ENCODE measurements around the gene DTX1. TPM values are rescaled to one million over a fixed set of nuclear protein-coding genes. Genes with fewer than 3 reads are reported as not detected.
A peak's percentile ranks its signal among the peaks of the same experiment; 100 is the strongest.

DTX1 gene
- total RNA-seq, 1 donor: not detected

DNA sequence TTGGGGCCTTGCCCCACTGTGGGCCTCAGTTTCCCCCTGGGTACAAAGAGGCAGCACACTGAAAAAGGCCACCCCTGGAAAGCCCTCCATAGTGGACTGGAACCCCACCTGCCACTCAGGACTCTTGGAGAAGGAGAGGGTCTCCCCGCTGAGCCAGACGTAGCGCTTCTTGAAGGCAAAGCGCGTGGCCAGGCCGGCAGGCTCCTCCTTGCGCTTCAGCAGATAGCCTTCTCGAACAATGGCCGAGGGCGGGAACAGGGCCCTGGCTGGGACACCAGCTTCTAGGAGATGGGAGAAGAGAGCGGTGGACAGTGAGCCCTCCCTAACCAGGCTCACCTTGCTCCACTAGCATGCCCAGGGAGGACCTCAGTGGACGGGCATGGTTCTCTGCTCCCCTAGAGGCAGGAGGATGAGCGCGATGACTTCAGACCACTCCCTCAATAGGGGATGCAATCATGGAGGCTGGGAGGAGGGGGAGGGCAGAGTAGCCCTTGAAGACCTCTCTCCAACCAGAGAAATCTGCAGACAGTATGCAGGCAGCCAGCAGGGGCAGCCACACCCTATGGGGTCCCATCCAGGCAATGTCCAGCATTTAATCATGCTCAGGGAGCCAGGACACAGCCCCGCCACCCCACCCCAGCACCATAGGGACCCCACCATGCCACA, 49.2 kb downstream of the DTX1 start:
- TF ChIP-seq, protein P1, sequence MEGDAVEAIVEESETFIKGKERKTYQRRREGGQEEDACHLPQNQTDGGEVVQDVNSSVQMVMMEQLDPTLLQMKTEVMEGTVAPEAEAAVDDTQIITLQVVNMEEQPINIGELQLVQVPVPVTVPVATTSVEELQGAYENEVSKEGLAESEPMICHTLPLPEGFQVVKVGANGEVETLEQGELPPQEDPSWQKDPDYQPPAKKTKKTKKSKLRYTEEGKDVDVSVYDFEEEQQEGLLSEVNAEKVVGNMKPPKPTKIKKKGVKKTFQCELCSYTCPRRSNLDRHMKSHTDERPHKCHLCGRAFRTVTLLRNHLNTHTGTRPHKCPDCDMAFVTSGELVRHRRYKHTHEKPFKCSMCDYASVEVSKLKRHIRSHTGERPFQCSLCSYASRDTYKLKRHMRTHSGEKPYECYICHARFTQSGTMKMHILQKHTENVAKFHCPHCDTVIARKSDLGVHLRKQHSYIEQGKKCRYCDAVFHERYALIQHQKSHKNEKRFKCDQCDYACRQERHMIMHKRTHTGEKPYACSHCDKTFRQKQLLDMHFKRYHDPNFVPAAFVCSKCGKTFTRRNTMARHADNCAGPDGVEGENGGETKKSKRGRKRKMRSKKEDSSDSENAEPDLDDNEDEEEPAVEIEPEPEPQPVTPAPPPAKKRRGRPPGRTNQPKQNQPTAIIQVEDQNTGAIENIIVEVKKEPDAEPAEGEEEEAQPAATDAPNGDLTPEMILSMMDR (IDR thresholded peaks at IDR 0.05; ENCODE audit: insufficient read depth, low read length): no peak
- DNase-seq (ENCODE audit: low read depth): no peak
- H3K4me3 ChIP-seq (ENCODE audit: low read depth, low read length): no peak overlapping the region

DNA sequence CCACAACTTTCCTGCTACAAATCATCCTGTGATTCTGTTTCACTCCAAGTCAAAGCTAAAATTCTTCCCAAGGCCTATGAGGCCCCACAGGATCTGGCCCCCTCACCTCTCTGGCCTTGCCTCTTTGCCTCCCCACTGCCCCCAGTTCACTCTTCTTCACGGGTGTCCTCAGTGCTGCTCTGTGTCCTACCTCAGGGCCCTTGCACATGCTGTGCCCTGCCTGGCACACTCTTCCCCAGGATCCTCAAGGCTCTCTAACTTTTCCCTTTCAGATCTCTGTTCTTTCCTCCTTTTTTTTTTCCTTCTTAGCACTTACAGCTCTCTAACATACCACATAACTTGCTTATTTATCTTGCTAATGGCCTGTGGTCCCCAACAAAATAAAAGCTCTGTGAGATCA, 49.8 kb downstream of the DTX1 start:
- TF ChIP-seq, protein P1 (IDR thresholded peaks at IDR 0.05; ENCODE audit: insufficient read depth, low read length): no peak
- DNase-seq (ENCODE audit: low read depth): no peak
- H3K4me3 ChIP-seq (ENCODE audit: low read depth, low read length): no peak overlapping the region

DNA sequence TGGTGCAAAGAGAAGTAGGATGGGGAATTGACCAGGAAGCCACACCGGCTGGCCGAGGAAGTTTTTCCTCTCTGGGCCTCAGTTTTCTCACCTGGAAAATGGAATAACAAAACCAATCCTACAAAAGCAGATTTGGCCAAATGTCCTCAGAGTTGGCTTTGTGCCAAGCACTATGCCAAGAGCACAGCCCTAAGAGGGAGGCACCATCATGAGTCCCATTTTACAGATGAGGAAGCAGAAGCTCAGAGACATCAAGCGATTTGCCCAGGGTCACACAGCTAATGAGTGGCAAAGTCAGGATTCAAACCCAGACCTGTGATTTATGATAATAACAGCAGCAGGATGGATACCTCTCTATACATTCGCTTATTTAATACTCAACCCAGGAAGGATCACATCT, 51.8 kb downstream of the DTX1 start:
- no peak overlapping the region for H3K4me3 ChIP-seq (ENCODE audit: low read depth, low read length)
- TF ChIP-seq, protein P1 (IDR thresholded peaks at IDR 0.05; ENCODE audit: insufficient read depth, low read length): no peak
- peak; percentile 4 for DNase-seq (ENCODE audit: low read depth)

DNA sequence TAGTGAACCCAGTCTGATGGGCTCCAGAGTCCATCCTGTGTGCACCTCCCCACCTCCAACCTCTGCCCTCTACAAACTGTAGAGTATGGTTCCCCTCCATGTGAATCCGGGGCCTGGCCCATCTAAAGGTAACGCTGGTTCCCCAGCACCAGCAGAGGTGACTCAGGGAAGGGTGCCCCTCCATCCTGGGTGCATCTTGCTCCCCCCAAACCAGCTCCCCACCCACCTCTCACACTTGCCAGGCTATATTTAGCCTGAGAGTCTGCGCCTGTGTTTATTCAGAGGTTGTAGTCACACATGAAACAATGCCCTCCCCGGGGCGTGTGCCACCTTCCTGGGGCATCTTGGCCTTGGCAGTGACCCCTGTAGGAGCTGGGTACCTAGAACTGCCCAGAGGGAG, 52.8 kb downstream of the DTX1 start:
- H3K4me3 ChIP-seq (ENCODE audit: low read depth, low read length): no peak overlapping the region
- TF ChIP-seq, protein P1 (IDR thresholded peaks at IDR 0.05; ENCODE audit: insufficient read depth, low read length): no peak
- DNase-seq (ENCODE audit: low read depth): no peak

DNA sequence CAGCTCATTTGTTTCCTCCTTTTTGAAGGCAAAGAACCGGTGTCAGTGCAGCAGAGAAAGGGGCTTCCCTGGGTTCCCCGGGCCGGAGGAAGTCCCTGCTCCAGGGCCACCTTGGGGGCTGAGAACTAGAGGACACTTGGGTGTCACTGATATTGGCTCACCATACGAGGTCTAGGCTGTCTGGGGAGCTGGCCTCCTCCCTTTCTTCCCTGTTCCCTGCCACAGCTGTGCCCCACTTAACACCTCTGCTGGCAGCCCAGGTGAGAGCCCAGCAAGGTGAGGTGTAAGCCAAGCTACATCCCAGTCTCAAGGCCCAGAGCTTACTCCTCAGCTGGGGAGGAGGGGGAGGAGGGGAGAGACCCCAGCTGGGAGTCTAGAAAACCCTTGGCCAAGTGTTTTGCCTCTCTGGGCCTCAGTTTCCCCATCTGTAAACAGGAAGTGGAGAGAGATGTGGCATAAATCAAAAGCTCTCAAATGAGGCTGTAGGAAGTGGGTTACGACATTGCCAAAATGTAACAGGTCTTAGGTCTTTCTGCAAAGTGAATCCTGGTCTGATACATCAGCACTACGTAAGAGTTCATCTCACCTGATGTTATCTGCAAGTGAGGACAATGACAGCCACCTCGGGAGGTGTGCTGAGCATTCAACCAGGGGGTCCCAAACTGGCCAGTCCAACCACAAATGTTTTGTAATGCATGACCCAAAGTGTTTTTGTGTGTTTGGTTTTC, 53.5 kb downstream of the DTX1 start:
- TF ChIP-seq, protein P1 (IDR thresholded peaks at IDR 0.05; ENCODE audit: insufficient read depth, low read length): no peak
- no peak for DNase-seq (ENCODE audit: low read depth)
- no peak overlapping the region for H3K4me3 ChIP-seq (ENCODE audit: low read depth, low read length)

DNA sequence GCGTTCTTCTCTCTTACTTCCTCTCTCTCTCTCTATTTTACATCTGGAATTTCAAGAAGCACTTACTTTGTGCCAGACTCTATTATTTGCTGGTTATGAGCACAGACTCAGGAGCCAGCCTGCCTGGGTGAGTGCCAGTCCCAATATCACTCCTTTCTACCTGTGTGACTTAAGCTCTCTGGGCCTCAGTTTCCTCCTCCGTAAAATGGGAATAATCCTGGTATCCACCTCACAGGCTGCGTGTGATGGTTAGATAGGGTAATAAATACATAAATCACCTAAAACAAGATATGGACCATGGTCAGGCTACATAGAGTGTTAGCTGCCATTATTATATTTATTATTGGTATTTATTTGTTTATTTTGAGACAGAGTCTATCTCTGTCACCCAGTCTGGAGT, 54.7 kb downstream of the DTX1 start:
- H3K4me3 ChIP-seq (ENCODE audit: low read depth, low read length): no peak overlapping the region
- TF ChIP-seq, protein P1 (IDR thresholded peaks at IDR 0.05; ENCODE audit: insufficient read depth, low read length): no peak
- DNase-seq (ENCODE audit: low read depth): no peak
